ENCODE data around the gene NAA38.

DNA sequence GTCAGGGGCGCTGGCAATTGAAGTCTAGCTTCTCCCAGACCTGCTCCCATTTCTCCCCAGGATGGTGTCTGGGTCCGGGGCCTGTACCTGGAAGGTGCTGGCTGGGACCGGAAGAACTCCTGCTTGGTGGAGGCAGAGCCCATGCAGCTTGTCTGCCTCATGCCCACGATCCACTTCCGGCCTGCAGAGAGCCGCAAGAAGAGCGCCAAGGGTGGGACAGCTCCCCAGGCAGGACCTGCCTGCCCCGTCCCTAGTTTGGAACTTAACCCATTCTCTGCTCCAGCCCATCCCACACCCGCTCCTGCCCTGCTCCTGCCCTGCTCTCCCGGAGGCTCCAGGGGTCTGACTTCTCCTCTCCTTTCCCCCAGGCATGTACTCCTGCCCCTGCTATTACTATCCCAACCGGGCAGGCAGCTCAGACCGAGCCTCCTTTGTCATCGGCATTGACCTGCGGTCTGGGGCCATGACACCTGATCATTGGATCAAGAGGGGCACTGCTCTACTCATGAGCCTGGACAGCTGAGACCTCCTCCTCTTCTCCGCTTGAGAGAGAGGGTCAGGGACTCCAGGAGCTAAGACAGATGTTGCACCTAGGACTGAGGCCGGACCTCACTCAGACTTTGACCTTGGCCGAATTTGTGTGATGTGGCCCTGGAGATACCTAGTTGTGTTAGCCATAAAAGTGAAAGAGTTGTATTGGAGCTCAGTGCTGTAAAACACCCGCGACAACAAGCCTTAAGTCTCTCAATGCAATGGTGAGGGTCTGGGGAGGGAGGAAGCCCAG, 24.2 kb downstream of the NAA38 start:
- TF ChIP-seq ZNF174 (tag by site-specific recombination; IDR thresholded peaks at IDR 0.05) (no peak), ZNF670 (tag by site-specific recombination; IDR thresholded peaks at IDR 0.05; ENCODE audit: low read depth) (no peak), ZNF146 (tag by site-specific recombination; IDR thresholded peaks at IDR 0.05) (no peak), ZNF138 (tag by site-specific recombination; IDR thresholded peaks at IDR 0.05; ENCODE audit: borderline replicate concordance) (no peak)
- TF ChIP-seq, protein P1, sequence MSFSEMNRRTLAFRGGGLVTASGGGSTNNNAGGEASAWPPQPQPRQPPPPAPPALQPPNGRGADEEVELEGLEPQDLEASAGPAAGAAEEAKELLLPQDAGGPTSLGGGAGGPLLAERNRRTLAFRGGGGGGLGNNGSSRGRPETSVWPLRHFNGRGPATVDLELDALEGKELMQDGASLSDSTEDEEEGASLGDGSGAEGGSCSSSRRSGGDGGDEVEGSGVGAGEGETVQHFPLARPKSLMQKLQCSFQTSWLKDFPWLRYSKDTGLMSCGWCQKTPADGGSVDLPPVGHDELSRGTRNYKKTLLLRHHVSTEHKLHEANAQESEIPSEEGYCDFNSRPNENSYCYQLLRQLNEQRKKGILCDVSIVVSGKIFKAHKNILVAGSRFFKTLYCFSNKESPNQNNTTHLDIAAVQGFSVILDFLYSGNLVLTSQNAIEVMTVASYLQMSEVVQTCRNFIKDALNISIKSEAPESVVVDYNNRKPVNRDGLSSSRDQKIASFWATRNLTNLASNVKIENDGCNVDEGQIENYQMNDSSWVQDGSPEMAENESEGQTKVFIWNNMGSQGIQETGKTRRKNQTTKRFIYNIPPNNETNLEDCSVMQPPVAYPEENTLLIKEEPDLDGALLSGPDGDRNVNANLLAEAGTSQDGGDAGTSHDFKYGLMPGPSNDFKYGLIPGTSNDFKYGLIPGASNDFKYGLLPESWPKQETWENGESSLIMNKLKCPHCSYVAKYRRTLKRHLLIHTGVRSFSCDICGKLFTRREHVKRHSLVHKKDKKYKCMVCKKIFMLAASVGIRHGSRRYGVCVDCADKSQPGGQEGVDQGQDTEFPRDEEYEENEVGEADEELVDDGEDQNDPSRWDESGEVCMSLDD (tag by site-specific recombination; IDR thresholded peaks at IDR 0.05), result no peak
- TF ChIP-seq, protein P2, sequence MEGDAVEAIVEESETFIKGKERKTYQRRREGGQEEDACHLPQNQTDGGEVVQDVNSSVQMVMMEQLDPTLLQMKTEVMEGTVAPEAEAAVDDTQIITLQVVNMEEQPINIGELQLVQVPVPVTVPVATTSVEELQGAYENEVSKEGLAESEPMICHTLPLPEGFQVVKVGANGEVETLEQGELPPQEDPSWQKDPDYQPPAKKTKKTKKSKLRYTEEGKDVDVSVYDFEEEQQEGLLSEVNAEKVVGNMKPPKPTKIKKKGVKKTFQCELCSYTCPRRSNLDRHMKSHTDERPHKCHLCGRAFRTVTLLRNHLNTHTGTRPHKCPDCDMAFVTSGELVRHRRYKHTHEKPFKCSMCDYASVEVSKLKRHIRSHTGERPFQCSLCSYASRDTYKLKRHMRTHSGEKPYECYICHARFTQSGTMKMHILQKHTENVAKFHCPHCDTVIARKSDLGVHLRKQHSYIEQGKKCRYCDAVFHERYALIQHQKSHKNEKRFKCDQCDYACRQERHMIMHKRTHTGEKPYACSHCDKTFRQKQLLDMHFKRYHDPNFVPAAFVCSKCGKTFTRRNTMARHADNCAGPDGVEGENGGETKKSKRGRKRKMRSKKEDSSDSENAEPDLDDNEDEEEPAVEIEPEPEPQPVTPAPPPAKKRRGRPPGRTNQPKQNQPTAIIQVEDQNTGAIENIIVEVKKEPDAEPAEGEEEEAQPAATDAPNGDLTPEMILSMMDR (tag by site-specific recombination; IDR thresholded peaks at IDR 0.05), result no peak

Measured in HEK293 (cell line).